PC-9 (cell line): ENCODE measurements around the gene CSNK2A2. TPM values are rescaled to one million over a fixed set of nuclear protein-coding genes. Genes with fewer than 3 reads are reported as not detected.

Experiments used
- BruUV-seq: library from RNA; stranded (reverse); fragments of 400-500 nt; replicated peaks from 2 replicates; lab custom pipeline; 2021; lab: Mats Ljungman, UMichigan
- CTCF ChIA-PET: fragments of 300-600 bp; sonication (Branson Sonifier 250); formaldehyde crosslinking; loops from one replicate; lab custom pipeline; 2022; ENCODE audit warnings: antibody characterized with exemption; lab: Charles Lee
- POLR2A ChIA-PET: fragments of 300-600 bp; sonication (Branson Sonifier 250); formaldehyde crosslinking; loops from one replicate; lab custom pipeline; 2022; ENCODE audit warnings: antibody characterized with exemption; ENCODE audit not compliant: unreplicated experiment; lab: Charles Lee
- DNase-seq, 2 experiments: peaks; one replicate each; pipeline versions ENCODE4 v3.0.0 to v3.0.0-alpha.2; 2015 to 2022; ENCODE audit warnings: mixed read lengths in 1 of 2
- H2AFZ ChIP-seq: fragments of 200-600 bp; sonication (generic); 2 replicates; pipeline ENCODE4 v1.8.1; 2017; ENCODE audit warnings: antibody characterized with exemption
- H3F3A ChIP-seq: fragments of 200-600 bp; sonication (generic); 2 replicates; pipeline ENCODE4 v1.8.1; 2017; ENCODE audit warnings: antibody characterized with exemption, mild to moderate bottlenecking, low read depth; ENCODE audit not compliant: insufficient read depth
- H3K27ac ChIP-seq: fragments of 200-600 bp; sonication (generic); 2 replicates; pipeline ENCODE4 v1.6.1; 2016; ENCODE audit warnings: mixed run types
- H3K27me3 ChIP-seq: fragments of 200-600 bp; sonication (generic); 2 replicates; pipeline ENCODE4 v1.6.1; 2016; ENCODE audit warnings: low read depth, mixed run types; ENCODE audit not compliant: insufficient read depth
- H3K36me3 ChIP-seq: fragments of 200-600 bp; sonication (generic); 2 replicates; pipeline ENCODE4 v1.6.1; 2016; ENCODE audit warnings: low read depth, mixed run types
- H3K4me1 ChIP-seq: fragments of 200-600 bp; sonication (generic); replicated peaks from 2 replicates; pipeline ENCODE4 v1.6.1; 2016; ENCODE audit warnings: mixed run types; ENCODE audit not compliant: insufficient read depth
- H3K4me2 ChIP-seq: fragments of 200-600 bp; sonication (generic); 2 replicates; pipeline ENCODE4 v1.6.1; 2017; ENCODE audit warnings: mixed run types
- H3K4me3 ChIP-seq: fragments of 200-600 bp; sonication (generic); 2 replicates; pipeline ENCODE4 v1.6.1; 2016; ENCODE audit warnings: mixed run types
- H3K79me2 ChIP-seq: fragments of 200-600 bp; sonication (generic); 2 replicates; pipeline ENCODE4 v1.6.1; 2017; ENCODE audit warnings: low read depth, mixed run types
- H3K9me2 ChIP-seq: fragments of 200-600 bp; sonication (generic); 2 replicates; pipeline ENCODE4 v1.8.1; 2017; ENCODE audit warnings: mild to moderate bottlenecking; ENCODE audit not compliant: insufficient read depth
- H3K9me3 ChIP-seq: fragments of 200-600 bp; sonication (generic); 2 replicates; pipeline ENCODE4 v1.8.1; 2016; ENCODE audit warnings: low read depth; ENCODE audit not compliant: insufficient read depth
- H4K20me1 ChIP-seq: fragments of 200-600 bp; sonication (generic); 2 replicates; pipeline ENCODE4 v1.8.1; 2017; ENCODE audit not compliant: insufficient read depth
- CTCF ChIP-seq: fragments of 200-600 bp; sonication (generic); conservative IDR thresholded peaks from 2 replicates; pipeline ENCODE4 v1.6.1; 2017; ENCODE audit warnings: mixed run types, antibody characterized with exemption, mild to moderate bottlenecking, moderate library complexity
- EZH2 ChIP-seq: fragments of 200-600 bp; sonication (generic); IDR thresholded peaks from 2 replicates; pipeline ENCODE4 v1.8.0; 2017; ENCODE audit warnings: antibody characterized with exemption, low read depth
- intact Hi-C: fragments of 100-400 bp; cut with micrococcal nuclease; formaldehyde crosslinking; loops from one replicate; pipeline ENCODE4 v1.10.0; 2022; ENCODE audit not compliant: unreplicated experiment
- total RNA-seq: library from RNA; stranded (reverse); gene quantifications from 2 replicates; pipeline ENCODE4 v1.2.3, GENCODE V29; 2021

The CSNK2A2 gene
- total RNA-seq, 1 experiment from 2014 or later: 100 TPM

GRCh38 chr16:58170223-58170622 lies 27.7 kb downstream of the CSNK2A2 start:
- Histone ChIP-seq H3K4me2 (no peak overlapping the region), H3K4me1 (no peaks in the 10 kb centered on the region), H3F3A (no peaks in the 10 kb centered on the region), H3K4me3 (no peak overlapping the region), H3K27ac (no peak overlapping the region), H3K9me3 (no peaks in the 10 kb centered on the region), H3K9me2 (no peaks in the 10 kb centered on the region), H3K27me3 (no peaks in the 10 kb centered on the region), H3K36me3 (peaks cover 20% of the 10 kb centered on the region; the same call in 1 of the 2 replicates), H4K20me1 (peaks cover 11% of the 10 kb centered on the region; the same call in 1 of the 2 replicates), H2AFZ (no peak overlapping the region), H3K79me2 (no peaks in the 10 kb centered on the region)
- TF ChIP-seq EZH2: no peak
- TF ChIP-seq CTCF: no peak
- intact Hi-C loops: no loop called here
- DNase-seq: no peak
- POLR2A ChIA-PET: no interaction called here
- CTCF ChIA-PET: no interaction called here
- no TSS peak for BruUV-seq

GRCh38 chr16:58160855-58161254 lies 37.1 kb downstream of the CSNK2A2 start:
- ChIA-PET CTCF (no interaction called here), POLR2A (no interaction called here)
- Histone ChIP-seq H3K27ac (no peak overlapping the region), H4K20me1 (no peaks in the 10 kb centered on the region), H3K79me2 (no peaks in the 10 kb centered on the region), H3K4me1 (no peaks in the 10 kb centered on the region), H3K27me3 (no peaks in the 10 kb centered on the region), H3K4me2 (no peak overlapping the region), H3K9me2 (no peaks in the 10 kb centered on the region), H2AFZ (no peak overlapping the region), H3K4me3 (no peak overlapping the region), H3F3A (peaks cover 11% of the 10 kb centered on the region; the same call in 1 of the 2 replicates), H3K36me3 (peaks cover 24% of the 10 kb centered on the region), H3K9me3 (no peaks in the 10 kb centered on the region)
- no TSS peak for BruUV-seq
- DNase-seq: no peak
- intact Hi-C loops: no loop called here
- TF ChIP-seq CTCF: no peak
- TF ChIP-seq EZH2: no peak

GRCh38 chr16:58158725-58159124 lies 39.2 kb downstream of the CSNK2A2 start:
- Histone ChIP-seq H3K9me2 (no peaks in the 10 kb centered on the region), H3K4me3 (no peak overlapping the region), H3K9me3 (no peaks in the 10 kb centered on the region), H3K27me3 (no peaks in the 10 kb centered on the region), H2AFZ (no peak overlapping the region), H3K4me1 (no peaks in the 10 kb centered on the region), H3K4me2 (no peak overlapping the region), H4K20me1 (no peaks in the 10 kb centered on the region), H3F3A (peaks cover 11% of the 10 kb centered on the region; the same call in 1 of the 2 replicates), H3K36me3 (peaks cover 16% of the 10 kb centered on the region), H3K79me2 (no peaks in the 10 kb centered on the region), H3K27ac (no peak overlapping the region)
- intact Hi-C loops: no loop called here
- CTCF ChIA-PET: interaction anchor here (0.6 kb wide), 1 partner anchor 61 kb away, joined by 3 read pairs; no protein-coding TSS in a partner anchor
- no TSS peak for BruUV-seq
- no peak for TF ChIP-seq CTCF
- POLR2A ChIA-PET: no interaction called here
- DNase-seq: no peak
